A204.1 (cell line): ENCODE data around the gene PRMT3.
"Not testable (repeated sequence)": the region's sequence is repeated elsewhere in the genome, so short reads cannot be mapped to it uniquely, and the experiment has no call there.

ENCODE experiments used
- FAIRE-seq: peaks from 2 replicates; lab custom pipeline; 2012; peaks lifted over from hg19 to GRCh38; lab: Jason Lieb, UNC

PRMT3 gene

GRCh38 chr11:20387261-20388095 lies at the start of gene PRMT3:
Gene PRMT3, plus strand, starts transcription at chr11:20387716. Its CDS starts 31 bp downstream, at chr11:20387747.
- FAIRE-seq = no peak

DNA sequence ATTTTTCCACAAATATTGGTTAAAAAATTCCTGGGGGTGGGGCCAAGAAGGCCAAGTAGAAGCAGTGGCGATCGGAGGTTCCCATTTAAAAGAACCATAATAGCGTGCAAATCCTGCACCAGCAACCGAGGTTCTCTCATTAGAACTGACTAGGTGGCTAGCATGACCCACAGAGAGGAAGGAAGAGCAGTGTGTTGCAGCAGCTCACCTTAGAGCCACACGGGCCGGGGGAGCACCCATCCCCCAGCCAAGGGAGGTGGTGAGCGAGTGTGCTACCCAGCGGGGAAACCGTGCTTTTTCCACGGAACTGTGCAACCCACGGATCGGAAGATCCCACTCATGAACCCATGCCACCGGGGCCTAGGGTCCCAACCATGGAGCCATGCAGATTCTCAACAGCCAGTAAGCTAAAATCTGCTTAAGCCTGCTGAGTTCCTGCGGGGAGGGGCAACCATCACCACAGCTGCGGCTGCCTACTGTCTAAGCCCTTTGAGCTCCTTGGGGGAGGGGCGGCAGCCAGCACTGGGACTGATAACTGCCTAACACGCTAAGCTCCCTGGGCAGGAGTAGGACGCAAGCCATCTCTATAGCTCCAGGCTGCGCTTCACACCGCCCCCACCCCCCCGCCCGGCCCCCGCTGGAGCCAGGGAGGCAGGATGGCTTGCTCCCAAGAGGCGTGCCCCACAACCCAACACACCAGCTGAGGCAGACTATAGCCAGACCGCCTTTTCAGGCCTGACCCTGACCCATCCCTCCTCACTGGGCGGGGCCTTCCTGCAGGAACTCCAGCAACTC lies 45.0 kb upstream of the PRMT3 start:
- FAIRE-seq = no peak

- FAIRE-seq = no peak
These were observed 36.4 kb upstream of the PRMT3 start for GRCh38 chr11:20351136-20351535.

DNA sequence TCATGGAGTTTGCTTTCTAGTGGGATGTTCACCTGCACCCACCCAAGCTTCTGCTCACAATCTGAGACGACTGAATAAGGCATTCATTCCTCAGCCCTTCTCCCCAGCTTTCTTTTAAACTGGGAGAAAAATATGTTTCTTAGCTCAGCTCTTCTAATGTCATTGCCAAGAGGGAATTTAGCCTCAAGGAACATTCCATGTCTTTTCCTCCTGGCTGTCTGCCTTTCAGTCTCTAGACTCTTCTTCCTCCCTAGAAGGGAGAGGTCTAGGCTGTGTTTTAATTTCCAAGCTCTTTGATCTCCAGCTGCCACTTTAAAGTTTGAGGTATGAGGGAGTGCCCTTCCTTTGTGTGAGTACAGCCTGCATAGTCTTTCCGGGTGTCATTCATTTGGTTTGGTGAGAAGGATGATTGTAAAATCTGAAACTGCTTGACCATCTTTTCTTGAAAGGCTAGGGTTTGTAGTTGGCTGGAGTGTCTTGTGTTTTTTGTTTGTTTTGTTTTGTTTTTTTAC lies 35.7 kb upstream of the PRMT3 start:
- FAIRE-seq = no peak

GRCh38 chr11:20353829-20354434 lies 33.6 kb upstream of the PRMT3 start:
- FAIRE-seq = peak; percentile 89

- FAIRE-seq = peak; percentile 90
These were observed 32.0 kb upstream of the PRMT3 start for GRCh38 chr11:20355221-20356219.

DNA sequence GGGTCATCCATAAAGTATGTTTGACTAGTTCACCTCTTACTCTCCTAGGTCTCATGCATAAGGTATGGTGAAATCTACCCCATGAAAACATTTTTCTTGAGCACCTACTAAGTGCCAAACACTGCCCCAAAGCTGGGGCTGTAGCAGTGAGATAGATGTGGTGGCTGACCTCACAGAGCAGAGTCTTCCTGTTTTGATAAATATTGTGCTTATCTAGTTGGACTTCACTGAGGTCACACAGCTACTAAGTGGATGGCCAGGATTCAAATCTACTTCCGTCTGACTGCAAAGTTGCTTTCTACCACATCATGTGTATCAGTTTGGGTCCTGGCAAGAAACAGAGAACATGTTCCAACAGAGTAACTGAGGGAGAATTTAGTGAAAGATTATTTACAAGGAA lies 30.4 kb upstream of the PRMT3 start:
- FAIRE-seq = no peak

DNA sequence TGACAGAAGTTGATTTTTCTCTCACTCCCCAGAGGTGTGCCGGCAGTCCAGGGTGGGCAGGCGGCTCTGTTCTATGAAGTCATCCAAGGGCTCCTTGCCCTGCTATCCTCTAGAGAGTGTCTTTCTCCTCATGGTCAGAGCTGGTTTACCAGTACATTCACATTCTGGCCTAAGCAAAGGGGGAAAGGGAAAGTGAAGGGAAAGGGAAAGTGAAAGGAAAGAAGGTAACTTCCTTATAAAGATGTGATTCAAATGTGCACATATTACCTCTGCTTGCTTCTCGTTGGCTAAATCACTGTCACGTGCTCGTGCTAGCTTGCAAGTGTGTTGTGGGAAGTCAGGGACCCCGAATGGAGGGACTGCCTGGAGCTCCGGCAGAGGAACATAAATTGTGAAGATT lies 26.9 kb upstream of the PRMT3 start:
- FAIRE-seq = no peak

GRCh38 chr11:20362481-20362880 lies 25.0 kb upstream of the PRMT3 start:
- no peak for FAIRE-seq

- FAIRE-seq = no peak
These were observed 24.4 kb upstream of the PRMT3 start for GRCh38 chr11:20363149-20363499.

GRCh38 chr11:20363500-20364340 lies 23.8 kb upstream of the PRMT3 start, which contains the start of gene HTATIP2:
Gene HTATIP2, plus strand, starts transcription at chr11:20363714. Its CDS starts 524 bp downstream, at chr11:20364238.
- FAIRE-seq = no peak

DNA sequence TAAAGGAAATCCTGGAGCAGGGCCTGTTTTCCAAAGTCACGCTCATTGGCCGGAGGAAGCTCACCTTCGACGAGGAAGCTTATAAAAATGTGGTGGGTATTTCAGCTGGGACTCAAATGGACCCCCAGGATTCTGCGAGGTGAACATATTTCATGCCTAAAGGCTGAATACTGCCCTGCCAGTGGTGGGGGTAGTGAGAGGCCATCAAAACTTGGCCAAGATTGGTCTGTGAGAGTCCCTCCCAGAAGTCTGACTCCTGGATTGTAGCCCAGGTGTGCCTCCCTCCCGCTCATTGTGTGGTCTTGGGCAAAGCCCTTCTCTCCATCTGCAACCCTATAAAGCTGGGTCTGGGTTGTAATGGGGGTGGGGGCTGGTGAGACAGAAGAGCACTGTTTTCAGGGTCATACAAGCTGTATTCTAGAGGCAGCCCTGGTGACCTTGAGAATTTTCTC lies 23.1 kb upstream of the PRMT3 start:
- no peak for FAIRE-seq

DNA sequence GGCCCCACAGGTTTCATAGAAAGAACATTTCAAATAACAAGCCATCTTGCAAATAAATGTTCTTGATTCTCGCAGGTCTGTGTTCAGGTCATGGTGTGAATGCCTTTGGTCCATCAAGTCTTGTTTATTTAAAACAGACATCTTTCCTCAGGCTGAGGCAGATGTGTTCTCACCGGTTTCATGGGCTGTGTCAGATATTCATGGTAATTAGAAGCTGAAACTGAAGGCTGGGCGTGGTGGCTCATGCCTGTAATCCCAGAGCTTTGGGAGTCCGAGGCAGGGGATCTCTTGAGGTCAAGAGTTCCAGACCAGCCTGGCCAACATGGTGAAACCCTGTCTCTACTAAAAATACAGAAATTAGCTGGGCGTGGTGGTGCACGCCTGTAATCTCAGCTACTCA lies 22.1 kb upstream of the PRMT3 start:
- not testable (repeated sequence) for FAIRE-seq

- FAIRE-seq = peak; percentile 96
These were observed 20.1 kb upstream of the PRMT3 start for GRCh38 chr11:20367313-20367948.

DNA sequence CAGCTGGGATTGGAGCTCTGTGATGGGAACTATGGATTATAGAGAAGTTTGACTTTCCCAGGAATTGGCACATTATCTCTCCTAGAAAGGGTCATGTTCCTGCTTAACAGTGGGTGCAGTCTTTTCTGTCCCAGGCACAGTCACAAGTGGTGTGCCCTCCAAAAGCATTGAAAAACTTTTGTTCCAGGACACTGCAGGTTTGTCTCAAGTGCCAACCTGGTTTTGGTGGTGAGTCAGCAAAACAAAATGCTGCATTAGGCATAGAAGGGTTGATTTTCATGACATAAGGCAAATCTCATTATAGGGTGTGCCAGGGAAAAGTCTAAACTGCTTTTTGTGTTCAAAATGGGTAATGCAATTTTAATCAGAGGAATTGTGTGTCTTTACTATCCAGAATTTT lies 19.1 kb upstream of the PRMT3 start:
- no peak for FAIRE-seq

DNA sequence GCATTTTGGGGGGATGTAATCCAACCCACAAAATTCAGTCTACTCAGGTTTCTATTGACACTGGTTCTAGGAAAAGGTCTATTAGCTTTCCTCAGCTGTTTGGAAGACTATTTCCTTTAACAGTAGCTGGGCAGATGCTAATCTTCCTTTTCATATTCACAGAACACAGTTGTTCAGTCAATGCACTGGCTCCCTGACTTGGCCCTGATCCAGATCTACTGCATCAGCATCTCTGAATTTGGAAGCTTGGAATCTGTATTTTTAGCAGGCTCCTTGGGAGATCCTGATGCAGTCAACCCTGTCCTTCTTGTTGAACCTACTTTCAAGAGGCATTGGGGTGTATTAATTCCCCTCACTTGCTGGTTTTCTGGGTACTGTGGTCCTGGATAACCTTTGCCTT lies 17.7 kb upstream of the PRMT3 start:
- FAIRE-seq = no peak

- FAIRE-seq = no peak
These were observed 15.4 kb upstream of the PRMT3 start for GRCh38 chr11:20372081-20372626.

DNA sequence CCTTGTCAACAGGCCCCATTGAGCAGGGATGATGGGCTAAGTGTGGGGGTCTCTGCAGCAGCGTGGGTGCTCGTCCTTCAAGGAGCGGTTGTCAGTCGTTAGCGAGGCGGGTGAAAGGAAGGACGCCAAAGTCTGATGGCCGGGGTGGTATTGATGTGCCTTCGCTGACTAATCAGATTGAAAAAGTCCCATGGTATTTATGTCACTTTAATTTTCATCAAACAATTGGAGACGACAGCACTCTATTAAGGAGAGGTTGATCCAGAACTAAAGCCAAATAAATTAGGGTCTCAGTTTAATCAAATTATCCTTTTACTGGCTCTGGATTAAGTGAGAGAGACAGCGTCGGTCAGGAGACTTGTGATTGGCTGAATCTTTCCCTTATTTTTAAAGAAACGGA lies 14.4 kb upstream of the PRMT3 start:
- FAIRE-seq = no peak

- no peak for FAIRE-seq
These were observed 13.8 kb upstream of the PRMT3 start for GRCh38 chr11:20373568-20374209.
